NCI-H1092 treated with DMSO at 0.1 percent for 48 hours (cell line): ENCODE data around the gene LILRA1.
"Not testable (repeated sequence)": the region's sequence is repeated elsewhere in the genome, so short reads cannot be mapped to it uniquely, and the experiment has no call there.

Experiments
- DNase-seq: peaks from one replicate; lab custom pipeline; 2025; lab: John Stamatoyannopoulos, UW

The LILRA1 gene

GRCh38 chr19:54624934-54625730 lies 31.7 kb downstream of the LILRA1 start:
- DNase-seq = not testable (repeated sequence)

GRCh38 chr19:54626757-54627156 lies 33.3 kb downstream of the LILRA1 start:
- no peak for DNase-seq

GRCh38 chr19:54627912-54628311 lies 34.5 kb downstream of the LILRA1 start:
- DNase-seq = not testable (repeated sequence)

GRCh38 chr19:54630262-54630661 lies 36.8 kb downstream of the LILRA1 start, which contains the start of gene LILRB1:
TSS of gene LILRB1 (plus strand) at chr19:54630484. CDS start at chr19:54631074, 590 bp downstream.
- DNase-seq = not testable (repeated sequence)

- no peak for DNase-seq
Measured at GRCh38 chr19:54630782-54631181, 37.4 kb downstream of the LILRA1 start.

GRCh38 chr19:54631489-54632337 lies 38.3 kb downstream of the LILRA1 start:
- DNase-seq = not testable (repeated sequence)

GRCh38 chr19:54632517-54632916 lies 39.1 kb downstream of the LILRA1 start:
- not testable (repeated sequence) for DNase-seq

GRCh38 chr19:54633401-54633800 lies 40.0 kb downstream of the LILRA1 start:
- no peak for DNase-seq

GRCh38 chr19:54636081-54636480 lies 42.6 kb downstream of the LILRA1 start:
- DNase-seq = not testable (repeated sequence)

- no peak for DNase-seq
Measured at GRCh38 chr19:54638683-54639082, 45.3 kb downstream of the LILRA1 start.

GRCh38 chr19:54642953-54643352 lies 49.5 kb downstream of the LILRA1 start:
- DNase-seq = not testable (repeated sequence)

GRCh38 chr19:54643583-54643982 lies 50.2 kb downstream of the LILRA1 start:
- DNase-seq = not testable (repeated sequence)

- no peak for DNase-seq
Measured at GRCh38 chr19:54644056-54644455, 50.6 kb downstream of the LILRA1 start.

GRCh38 chr19:54646331-54646841 lies 53.0 kb downstream of the LILRA1 start:
- no peak for DNase-seq

- DNase-seq = no peak
Measured at GRCh38 chr19:54648129-54648528, 54.7 kb downstream of the LILRA1 start.

- DNase-seq = no peak
Measured at GRCh38 chr19:54650108-54650655, 56.8 kb downstream of the LILRA1 start.
